ENCODE measurements around the gene LMOD1. TPM values are rescaled to one million over a fixed set of nuclear protein-coding genes. Genes with fewer than 3 reads are reported as not detected.
"Not testable (repeated sequence)": the region's sequence is repeated elsewhere in the genome, so short reads cannot be mapped to it uniquely, and the experiment has no call there.

The LMOD1 gene
- total RNA-seq, 2 experiments from 2014 or later: not detected

DNA sequence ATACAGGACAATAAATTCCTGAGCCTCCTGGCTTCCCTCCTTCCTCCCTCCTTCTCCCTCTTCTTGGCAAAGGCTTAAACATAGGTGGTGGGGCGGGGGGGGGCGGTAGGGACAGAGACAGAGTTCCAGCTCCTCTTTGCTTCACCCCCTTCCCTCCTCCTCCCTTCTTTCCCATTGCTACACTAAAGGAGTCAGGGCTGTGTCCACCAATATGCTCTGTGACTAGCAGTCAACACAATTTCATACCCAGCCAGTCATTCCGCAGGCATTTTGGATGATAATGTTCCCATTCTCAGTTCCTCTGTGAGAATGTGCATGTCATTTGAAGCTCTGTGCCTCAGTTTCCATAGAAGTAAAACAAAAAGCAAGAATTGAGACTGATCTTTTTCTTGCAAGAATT lies 1.7 kb downstream of the LMOD1 start:
- ATAC-seq: no peak
- H3K36me3 Mint-ChIP-seq (ENCODE audit: low read depth): no peaks in the 10 kb centered on the region
- intact Hi-C loops (cut with micrococcal nuclease): no loop called here
- CTCF ChIA-PET: interaction anchor here (1.0 to 4.4 kb wide), 9 partner anchors 9 to 52 kb away, joined by 3 to 24 read pairs (median 4); partner anchors contain the start of gene TIMM17A
- no peak overlapping the region for H3K27ac Mint-ChIP-seq
- POLR2A ChIA-PET: no interaction called here
- H3K9me3 Mint-ChIP-seq: no peaks in the 10 kb centered on the region
- TF ChIP-seq, protein P1, sequence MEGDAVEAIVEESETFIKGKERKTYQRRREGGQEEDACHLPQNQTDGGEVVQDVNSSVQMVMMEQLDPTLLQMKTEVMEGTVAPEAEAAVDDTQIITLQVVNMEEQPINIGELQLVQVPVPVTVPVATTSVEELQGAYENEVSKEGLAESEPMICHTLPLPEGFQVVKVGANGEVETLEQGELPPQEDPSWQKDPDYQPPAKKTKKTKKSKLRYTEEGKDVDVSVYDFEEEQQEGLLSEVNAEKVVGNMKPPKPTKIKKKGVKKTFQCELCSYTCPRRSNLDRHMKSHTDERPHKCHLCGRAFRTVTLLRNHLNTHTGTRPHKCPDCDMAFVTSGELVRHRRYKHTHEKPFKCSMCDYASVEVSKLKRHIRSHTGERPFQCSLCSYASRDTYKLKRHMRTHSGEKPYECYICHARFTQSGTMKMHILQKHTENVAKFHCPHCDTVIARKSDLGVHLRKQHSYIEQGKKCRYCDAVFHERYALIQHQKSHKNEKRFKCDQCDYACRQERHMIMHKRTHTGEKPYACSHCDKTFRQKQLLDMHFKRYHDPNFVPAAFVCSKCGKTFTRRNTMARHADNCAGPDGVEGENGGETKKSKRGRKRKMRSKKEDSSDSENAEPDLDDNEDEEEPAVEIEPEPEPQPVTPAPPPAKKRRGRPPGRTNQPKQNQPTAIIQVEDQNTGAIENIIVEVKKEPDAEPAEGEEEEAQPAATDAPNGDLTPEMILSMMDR (IDR thresholded peaks at IDR 0.05): no peak
- no peak overlapping the region for H3K4me3 Mint-ChIP-seq
- peaks cover 4% of the 10 kb centered on the region for H3K4me1 Mint-ChIP-seq (ENCODE audit: low read depth)
- peaks cover 49% of the 10 kb centered on the region for H3K27me3 Mint-ChIP-seq
- DNase-seq: no peak

DNA sequence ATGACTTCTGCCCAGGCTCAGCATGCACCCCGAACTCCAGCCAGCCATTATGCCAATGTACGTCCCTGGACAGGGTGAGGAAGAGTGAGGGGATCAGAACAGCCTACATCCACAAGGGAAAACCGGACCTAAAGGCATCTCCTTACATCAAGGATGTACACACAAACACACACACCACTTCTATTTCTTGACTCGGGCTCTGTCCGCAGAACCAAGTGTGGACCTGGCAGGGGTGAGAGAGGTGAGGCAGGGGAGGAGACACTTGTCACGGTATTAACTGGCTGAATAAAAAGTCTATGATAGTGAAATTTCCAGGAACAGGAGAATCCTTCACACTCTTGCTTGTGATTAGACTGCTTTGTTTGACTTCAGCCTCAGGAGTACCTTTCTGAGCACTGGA lies 2.3 kb downstream of the LMOD1 start:
- DNase-seq: no peak
- CTCF ChIA-PET: interaction anchor here (1.4 to 4.4 kb wide), 2 partner anchors 48 to 57 kb away, joined by 4 to 17 read pairs; no protein-coding TSS in a partner anchor

DNA sequence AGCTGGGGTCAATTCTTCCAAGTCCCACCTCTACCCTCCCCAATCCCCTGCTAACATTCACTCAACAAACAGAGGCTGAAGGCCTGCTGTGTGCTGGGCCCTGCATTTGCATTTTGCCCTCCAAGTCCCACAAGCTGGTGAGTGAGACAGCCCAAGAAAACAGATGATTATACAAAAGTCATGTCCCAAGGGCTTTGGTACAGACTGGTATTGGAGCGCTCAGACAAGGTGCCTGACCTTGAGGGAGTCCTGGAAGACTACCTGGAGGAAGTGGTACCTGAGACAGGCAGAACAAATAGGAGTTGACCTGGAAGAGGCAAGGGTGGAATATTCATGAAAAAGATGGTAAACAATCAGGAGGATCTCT lies 4.2 kb downstream of the LMOD1 start:
- Mint-ChIP-seq H3K4me1 (ENCODE audit: low read depth) (peaks cover 4% of the 10 kb centered on the region), H3K4me3 (no peak overlapping the region)
- TF ChIP-seq, protein P1 (IDR thresholded peaks at IDR 0.05): no peak

More for the DNA sequence above, 2.3 kb downstream of the LMOD1 start:
- Mint-ChIP-seq H3K4me3 (no peak overlapping the region), H3K4me1 (ENCODE audit: low read depth) (peaks cover 4% of the 10 kb centered on the region), H3K27ac (no peak overlapping the region), H3K9me3 (no peaks in the 10 kb centered on the region), H3K27me3 (peaks cover 49% of the 10 kb centered on the region), H3K36me3 (ENCODE audit: low read depth) (no peaks in the 10 kb centered on the region)
- no peak for ATAC-seq
- POLR2A ChIA-PET: interaction anchor here (0.6 kb wide), 1 partner anchor 100 kb away, joined by 3 read pairs; no protein-coding TSS in a partner anchor
- TF ChIP-seq, protein P1 (IDR thresholded peaks at IDR 0.05): no peak
- intact Hi-C loops (cut with micrococcal nuclease): no loop called here

DNA sequence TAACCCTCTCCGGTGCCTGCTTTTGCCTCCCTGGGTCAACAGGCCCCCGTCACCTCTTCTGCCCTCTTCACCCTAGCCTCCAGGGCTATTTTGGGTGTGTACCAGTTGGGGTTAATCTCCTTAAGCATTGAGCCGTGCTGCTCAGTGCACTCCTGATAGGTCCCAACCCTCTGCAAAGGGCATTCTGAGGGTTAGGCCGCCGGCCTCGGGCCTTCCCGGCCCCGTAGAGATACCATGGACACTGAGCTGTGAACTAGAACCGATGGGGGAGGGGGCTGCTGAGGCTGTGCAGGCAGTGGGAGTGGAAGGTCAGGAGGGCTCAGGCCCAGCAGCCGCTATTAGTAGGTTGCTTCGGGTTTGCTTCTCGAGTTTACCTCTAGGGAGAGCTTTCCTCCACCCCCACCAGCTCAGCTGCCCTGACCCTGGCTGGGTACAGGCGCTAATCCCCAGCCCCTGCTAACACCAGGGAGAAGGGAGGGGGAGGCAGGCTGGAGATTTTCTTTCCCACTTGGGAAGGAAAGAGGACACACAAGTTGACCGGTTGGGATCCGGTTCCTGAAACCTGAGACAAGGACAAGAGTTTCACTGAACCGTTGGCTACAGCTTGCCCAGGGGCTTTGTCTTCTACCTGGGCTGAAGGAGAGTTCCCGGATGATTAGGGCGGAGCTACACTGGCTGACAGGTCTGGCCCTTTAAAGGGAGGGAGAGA lies 4.8 kb downstream of the LMOD1 start:
- CTCF ChIA-PET: interaction anchor here (4.4 kb wide), 1 partner anchor 46 kb away, joined by 17 read pairs; no protein-coding TSS in a partner anchor
- POLR2A ChIA-PET: no interaction called here

More for the DNA sequence above, 4.2 kb downstream of the LMOD1 start:
- no peak for DNase-seq
- POLR2A ChIA-PET: no interaction called here
- ATAC-seq: no peak
- Mint-ChIP-seq H3K36me3 (ENCODE audit: low read depth) (no peaks in the 10 kb centered on the region), H3K9me3 (no peaks in the 10 kb centered on the region), H3K27me3 (peaks cover 44% of the 10 kb centered on the region), H3K27ac (no peak overlapping the region)
- CTCF ChIA-PET: interaction anchor here (4.4 kb wide), 1 partner anchor 46 kb away, joined by 17 read pairs; no protein-coding TSS in a partner anchor
- intact Hi-C loops (cut with micrococcal nuclease): no loop called here

DNA sequence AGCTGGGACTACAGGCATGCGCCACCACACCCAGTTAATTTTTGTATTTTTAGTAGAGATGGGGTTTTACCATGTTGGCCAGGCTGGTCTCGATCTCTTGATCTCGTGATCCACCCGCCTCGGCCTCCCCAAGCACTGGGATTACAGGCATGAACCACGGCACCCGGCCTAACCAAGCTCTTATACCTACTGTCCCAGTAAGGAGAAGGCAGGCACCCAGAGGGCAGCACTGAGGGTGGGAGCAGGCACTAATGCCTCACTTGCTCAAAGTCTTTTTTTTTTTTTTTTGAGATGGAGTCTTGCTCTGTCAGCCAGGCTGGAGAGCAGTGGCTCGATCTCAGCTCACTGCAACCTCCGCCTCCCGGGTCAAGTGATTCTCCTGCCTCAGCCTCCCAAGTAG lies 6.0 kb downstream of the LMOD1 start:
- H3K27me3 Mint-ChIP-seq: peaks cover 29% of the 10 kb centered on the region
- H3K27ac Mint-ChIP-seq; intact Hi-C loops (cut with micrococcal nuclease); H3K9me3 Mint-ChIP-seq; H3K4me1 Mint-ChIP-seq (ENCODE audit: low read depth); ATAC-seq; H3K4me3 Mint-ChIP-seq; DNase-seq; H3K36me3 Mint-ChIP-seq (ENCODE audit: low read depth): not testable (repeated sequence)
- CTCF ChIA-PET: interaction anchor here (4.4 kb wide), 1 partner anchor 45 kb away, joined by 17 read pairs; no protein-coding TSS in a partner anchor
- POLR2A ChIA-PET: interaction anchor here (1.1 kb wide), 1 partner anchor 15 kb away, joined by 3 read pairs; the partner anchor contains the start of gene TIMM17A

More for the DNA sequence above, 4.8 kb downstream of the LMOD1 start:
- H3K36me3 Mint-ChIP-seq (ENCODE audit: low read depth): no peaks in the 10 kb centered on the region
- no peaks in the 10 kb centered on the region for H3K9me3 Mint-ChIP-seq
- DNase-seq: no peak
- H3K27ac Mint-ChIP-seq: no peak overlapping the region
- H3K4me3 Mint-ChIP-seq: no peak overlapping the region
- intact Hi-C loops (cut with micrococcal nuclease): no loop called here
- H3K4me1 Mint-ChIP-seq (ENCODE audit: low read depth): peaks cover 4% of the 10 kb centered on the region
- TF ChIP-seq, protein P1 (IDR thresholded peaks at IDR 0.05): no peak
- no peak for ATAC-seq
- peaks cover 38% of the 10 kb centered on the region for H3K27me3 Mint-ChIP-seq

All from activated CD8-positive, alpha-beta T cell treated with anti-CD3 and anti-CD28 coated beads for 36 hours (primary cell).